ENCODE data around the gene RAB26.
A peak's percentile ranks its signal among the peaks of the same experiment; 100 is the strongest.

Gene RAB26

GRCh38 chr16:2150418-2151187 lies 2.2 kb downstream of the RAB26 start:
- TF ChIP-seq POLR2A (IDR thresholded peaks at IDR 0.05; ENCODE audit: low read depth, low read length) (no peak), POLR2AphosphoS5 (IDR thresholded peaks at IDR 0.05; ENCODE audit: low read depth, low read length) (no peak), TAF1 (IDR thresholded peaks at IDR 0.05; ENCODE audit: borderline replicate concordance, low read depth, low read length) (no peak)
- FAIRE-seq (no peak), DNase-seq (ENCODE audit: insufficient read length) (no peak)

GRCh38 chr16:2151188-2152091 lies 3.0 kb downstream of the RAB26 start:
- TF ChIP-seq POLR2A (IDR thresholded peaks at IDR 0.05; ENCODE audit: low read depth, low read length) (peak; percentile 81), TAF1 (IDR thresholded peaks at IDR 0.05; ENCODE audit: borderline replicate concordance, low read depth, low read length) (no peak), POLR2AphosphoS5 (IDR thresholded peaks at IDR 0.05; ENCODE audit: low read depth, low read length) (peak; percentile 89; the same call in 1 of the 2 replicates)
- FAIRE-seq (no peak), DNase-seq (ENCODE audit: insufficient read length) (no peak)

- FAIRE-seq (no peak), DNase-seq (ENCODE audit: insufficient read length) (no peak)
- TF ChIP-seq TAF1 (IDR thresholded peaks at IDR 0.05; ENCODE audit: borderline replicate concordance, low read depth, low read length), result no peak
- peak; percentile 67 for TF ChIP-seq POLR2A (IDR thresholded peaks at IDR 0.05; ENCODE audit: low read depth, low read length)
- TF ChIP-seq POLR2AphosphoS5 (IDR thresholded peaks at IDR 0.05; ENCODE audit: low read depth, low read length), result peak; percentile 14; the same call in 1 of the 2 replicates
These were observed 4.5 kb downstream of the RAB26 start for GRCh38 chr16:2152695-2153506.

- DNase-seq (ENCODE audit: insufficient read length) (no peak), FAIRE-seq (no peak)
- TF ChIP-seq POLR2A (IDR thresholded peaks at IDR 0.05; ENCODE audit: low read depth, low read length), result no peak
- no peak for TF ChIP-seq POLR2AphosphoS5 (IDR thresholded peaks at IDR 0.05; ENCODE audit: low read depth, low read length)
- TF ChIP-seq TAF1 (IDR thresholded peaks at IDR 0.05; ENCODE audit: borderline replicate concordance, low read depth, low read length), result no peak
These were observed 6.2 kb downstream of the RAB26 start for GRCh38 chr16:2154533-2155090.

- peak; percentile 99 for TF ChIP-seq TAF1 (IDR thresholded peaks at IDR 0.05; ENCODE audit: borderline replicate concordance, low read depth, low read length)
- peak; percentile 100 for TF ChIP-seq POLR2AphosphoS5 (IDR thresholded peaks at IDR 0.05; ENCODE audit: low read depth, low read length)
- TF ChIP-seq POLR2A (IDR thresholded peaks at IDR 0.05; ENCODE audit: low read depth, low read length), result peak; percentile 100
- FAIRE-seq (peak; percentile 96), DNase-seq (ENCODE audit: insufficient read length) (peak; percentile 97)
These were observed 6.9 kb downstream of the RAB26 start, which contains the start of gene TRAF7 for GRCh38 chr16:2155091-2155950. TSS of gene TRAF7 (plus strand) at chr16:2155782. CDS start at chr16:2163921, 8,139 bp downstream.

- FAIRE-seq (no peak), DNase-seq (ENCODE audit: insufficient read length) (no peak)
- TF ChIP-seq TAF1 (IDR thresholded peaks at IDR 0.05; ENCODE audit: borderline replicate concordance, low read depth, low read length) (no peak), POLR2AphosphoS5 (IDR thresholded peaks at IDR 0.05; ENCODE audit: low read depth, low read length) (no peak), POLR2A (IDR thresholded peaks at IDR 0.05; ENCODE audit: low read depth, low read length) (no peak)
These were observed 7.8 kb downstream of the RAB26 start for GRCh38 chr16:2155977-2156848.

GRCh38 chr16:2156849-2157224 lies 8.4 kb downstream of the RAB26 start:
- no peak for DNase-seq (ENCODE audit: insufficient read length)
- no peak for TF ChIP-seq POLR2AphosphoS5 (IDR thresholded peaks at IDR 0.05; ENCODE audit: low read depth, low read length)
- no peak for TF ChIP-seq TAF1 (IDR thresholded peaks at IDR 0.05; ENCODE audit: borderline replicate concordance, low read depth, low read length)
- TF ChIP-seq POLR2A (IDR thresholded peaks at IDR 0.05; ENCODE audit: low read depth, low read length), result no peak
- FAIRE-seq, result no peak

GRCh38 chr16:2157480-2158261 lies 9.2 kb downstream of the RAB26 start:
- FAIRE-seq (no peak), DNase-seq (ENCODE audit: insufficient read length) (no peak)
- TF ChIP-seq TAF1 (IDR thresholded peaks at IDR 0.05; ENCODE audit: borderline replicate concordance, low read depth, low read length) (no peak), POLR2AphosphoS5 (IDR thresholded peaks at IDR 0.05; ENCODE audit: low read depth, low read length) (no peak), POLR2A (IDR thresholded peaks at IDR 0.05; ENCODE audit: low read depth, low read length) (no peak)
